ENCODE results near the gene TMEM259. TPM values are rescaled to one million over a fixed set of nuclear protein-coding genes. Genes with fewer than 3 reads are reported as not detected.

The TMEM259 gene
- total RNA-seq, 1 experiment from 2014 or later: 171 TPM

DNA sequence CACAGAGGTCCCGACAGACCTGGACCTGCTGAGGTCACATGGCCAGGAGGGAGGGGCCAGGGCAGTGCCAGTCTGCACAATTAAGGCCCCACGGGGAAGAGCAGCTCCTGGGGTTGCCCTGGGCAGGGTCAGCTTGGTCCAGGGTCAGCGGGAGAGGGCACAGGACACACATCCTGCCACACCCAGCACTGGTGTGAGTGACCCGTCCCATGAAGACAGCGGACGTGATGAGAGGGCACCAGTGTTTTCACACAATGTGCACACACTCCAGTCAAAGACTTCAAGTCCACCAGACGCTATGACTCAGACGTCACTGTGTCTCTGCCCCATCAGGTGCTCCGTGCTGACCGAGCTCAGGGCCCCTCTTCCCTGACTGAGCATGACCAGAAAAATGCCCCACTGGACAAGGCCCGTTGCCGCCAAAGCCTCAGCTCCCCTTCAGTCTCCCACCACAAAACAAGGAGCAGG is 4.2 kb downstream of the TMEM259 start:
- peaks cover 10% of the 10 kb centered on the region for H3K23me2 ChIP-seq (ENCODE audit: insufficient read length, low read depth, low read length, poor library complexity, severe bottlenecking)
- no peak overlapping the region for H2BK120ac ChIP-seq (ENCODE audit: low read depth, low read length, poor library complexity, severe bottlenecking)
- no peak overlapping the region for H3K4ac ChIP-seq (ENCODE audit: low read depth, low read length)
- H4K20me1 ChIP-seq (ENCODE audit: control insufficient read depth, insufficient read depth, insufficient read length): no peaks in the 10 kb centered on the region
- H2BK20ac ChIP-seq (ENCODE audit: low read depth, low read length, poor library complexity, severe bottlenecking): no peak overlapping the region
- TF ChIP-seq CTCF (conservative IDR thresholded peaks at IDR 0.05): no peak
- H3K27ac ChIP-seq (ENCODE audit: insufficient read length, low read depth, low read length): no peak overlapping the region
- peaks cover 17 to 35% of the 10 kb centered on the region in 2 experiments for H3K4me1 Mint-ChIP-seq
- H4K8ac ChIP-seq (replicated peaks; ENCODE audit: insufficient read length, low read depth, low read length): no peak overlapping the region
- no peaks in the 10 kb centered on the region; a peak in 1 of 5 replicates for H3K9me3 Mint-ChIP-seq
- DNase-seq: no peak
- no peak overlapping the region for H2BK5ac ChIP-seq (ENCODE audit: insufficient read length, low read length)
- H3K27ac Mint-ChIP-seq: peak overlapping the region in 2 of 3 experiments; percentile 86 to 95; a peak in 4 of 7 replicates
- H3K4me1 ChIP-seq (ENCODE audit: insufficient read depth, low read length): no peaks in the 10 kb centered on the region; the same call in 1 of the 2 replicates
- no peak overlapping the region for H3K18ac ChIP-seq (ENCODE audit: insufficient read length, low read depth, low read length)
- no peak overlapping the region for H3T11ph ChIP-seq (ENCODE audit: low read length)
- H3K36me3 Mint-ChIP-seq (ENCODE audit: insufficient read depth in 1 of 3, low read depth in 3 of 3): peaks cover 2 to 10% (median 8%) of the 10 kb centered on the region in 3 experiments; a peak in 5 of 7 replicates
- H2AK5ac ChIP-seq (ENCODE audit: insufficient read length, low read length): no peak overlapping the region
- H3K56ac ChIP-seq (ENCODE audit: insufficient read length, low read depth, low read length): no peak overlapping the region
- peak overlapping the region in 1 of 2 experiments; percentile 56; a peak in 2 of 5 replicates for H3K4me3 Mint-ChIP-seq
- H2BK15ac ChIP-seq (ENCODE audit: low read depth, low read length): no peak overlapping the region
- no peak overlapping the region for H3K9ac ChIP-seq (ENCODE audit: extremely low read depth, insufficient read length, low read length)
- no peaks in the 10 kb centered on the region for H3K27me3 ChIP-seq (ENCODE audit: insufficient read depth, low read length)
- no peak overlapping the region for H2BK12ac ChIP-seq (ENCODE audit: insufficient read length, low read depth, low read length)
- H3K23ac ChIP-seq (ENCODE audit: insufficient read length, low read depth, low read length): no peak overlapping the region
- no peak overlapping the region for H3K14ac ChIP-seq (ENCODE audit: insufficient read depth, low read length)
- no peak overlapping the region for H2AFZ ChIP-seq (ENCODE audit: low read length)
- no peak overlapping the region for H4K91ac ChIP-seq (ENCODE audit: insufficient read length, low read depth, low read length)
- no peak overlapping the region for H3K4me2 ChIP-seq (ENCODE audit: insufficient read depth, insufficient read length, low read length)
- no peak overlapping the region for H4K5ac ChIP-seq (ENCODE audit: insufficient read length, low read depth, low read length)
- H3K79me2 ChIP-seq (ENCODE audit: insufficient read depth, low read length): peaks cover 45% of the 10 kb centered on the region; the same call in 1 of the 2 replicates
- WGBS (ENCODE audit: extremely low coverage, insufficient read length, low lambda C conversion rate): no CpG with 5 or more reads among the region's 12 CpGs
- H3K27me3 Mint-ChIP-seq (ENCODE audit: low read depth): no peaks in the 10 kb centered on the region; the same call in 1 of the 2 replicates
- peaks cover 7% of the 10 kb centered on the region for H3K79me1 ChIP-seq (ENCODE audit: insufficient read depth, low read depth, low read length, poor library complexity, severe bottlenecking)
- no peaks in the 10 kb centered on the region for H3K9me3 ChIP-seq (ENCODE audit: control insufficient read depth, low read depth, low read length)

Data from H9 (cell line).